GM12892 (cell line): Measurements from ENCODE around the gene SORBS2.

ENCODE experiments used
- POLR2A ChIP-seq: IDR thresholded peaks from 2 replicates; pipeline ENCODE4 v1.6.1; 2011; ENCODE audit warnings: low read depth, low read length, control low read depth
- POLR2AphosphoS5 ChIP-seq: IDR thresholded peaks from 2 replicates; pipeline ENCODE4 v1.6.1; 2011; ENCODE audit warnings: low read depth, low read length, control low read depth
- TAF1 ChIP-seq: IDR thresholded peaks from 2 replicates; pipeline ENCODE4 v1.6.1; 2011; ENCODE audit warnings: low read depth, mild to moderate bottlenecking, control low read depth, low read length, borderline replicate concordance

GRCh38 chr4:185565696-185566095, 246.3 kb downstream of the SORBS2 start:
- TF ChIP-seq POLR2A, result no peak
- no peak for TF ChIP-seq TAF1
- no peak for TF ChIP-seq POLR2AphosphoS5
